Lower lobe of right lung (tissue), 2 donors: ENCODE results near the gene INPP5B. TPM values are rescaled to one million over a fixed set of nuclear protein-coding genes. Genes with fewer than 3 reads are reported as not detected.

ENCODE experiments used
- ATAC-seq, 2 donors: fragments of 200-7000 bp; cut with Tn5 transposase; one replicate each; pipeline ENCODE4 v1.9.1; 2020 to 2022; ENCODE audit warnings: mild to moderate bottlenecking in 2 of 2, moderate library complexity in 2 of 2
- DNase-seq: peaks from one replicate; pipeline ENCODE4 v3.0.0-alpha.2; 2020
- H3K27ac ChIP-seq: fragments of 200-600 bp; one replicate; pipeline ENCODE4 v1.8.0; 2022
- H3K27me3 ChIP-seq: fragments of 200-600 bp; one replicate; pipeline ENCODE4 v1.8.0; 2022; ENCODE audit warnings: low read depth
- H3K36me3 ChIP-seq: fragments of 200-600 bp; one replicate; pipeline ENCODE4 v1.8.0; 2022; ENCODE audit warnings: mild to moderate bottlenecking
- H3K4me1 ChIP-seq: fragments of 200-600 bp; one replicate; pipeline ENCODE4 v1.8.0; 2022
- H3K4me3 ChIP-seq: fragments of 200-600 bp; one replicate; pipeline ENCODE4 v1.8.0; 2022; ENCODE audit warnings: mild to moderate bottlenecking
- H3K9me3 ChIP-seq: fragments of 200-600 bp; one replicate; pipeline ENCODE4 v1.8.0; 2022
- intact Hi-C: fragments of 100-400 bp; cut with DNase I; formaldehyde crosslinking; loops from one replicate; pipeline ENCODE4 v1.11.0; 2022
- total RNA-seq: library from RNA; stranded (reverse); fragmentation: NEBNext Ultra II Directional; extraction: Animal tissue kit (Norgen Biotek cat#: 25700); gene quantifications from one replicate; pipeline ENCODE4 v1.2.1, GENCODE V29; 2021
- TF ChIP-seq, protein P1 (sequence below): fragments of 200-600 bp; IDR thresholded peaks from one replicate; pipeline ENCODE4 v1.8.0; 2022; ENCODE audit warnings: antibody characterized with exemption, mild to moderate bottlenecking
- donor health status: DM: no; HTN: yes; CAD: no; lungs with severe emphysema.

INPP5B gene
- total RNA-seq, 1 donor from 2014 or later, result 42.5 TPM

DNA sequence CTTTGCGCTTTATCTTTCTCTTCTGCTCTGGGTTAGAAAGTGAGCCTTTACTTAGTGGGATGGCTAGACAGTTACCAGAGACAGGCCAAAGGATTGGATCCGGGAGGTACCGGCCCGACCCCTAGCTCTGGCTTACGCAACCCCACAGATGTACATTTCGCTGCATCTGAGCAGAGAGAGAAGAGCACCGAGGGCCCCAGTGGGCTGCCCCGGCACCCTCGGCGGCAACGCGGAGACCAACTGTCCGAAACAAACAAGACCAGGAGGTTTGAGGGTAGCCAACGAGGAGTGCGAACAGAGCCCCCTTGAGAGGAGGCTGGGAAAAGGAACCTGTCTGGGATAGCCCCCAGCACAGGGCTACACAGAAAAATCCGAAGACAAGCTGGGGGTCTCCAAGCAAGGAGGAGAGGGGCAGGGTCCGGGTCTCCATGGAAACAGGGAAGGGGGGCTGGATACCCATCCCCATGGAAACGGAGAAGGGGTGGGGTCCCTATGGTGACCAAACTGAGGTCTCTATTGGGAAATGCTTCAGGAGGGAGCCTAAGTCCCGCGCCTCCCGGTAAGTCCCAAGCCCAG, 87.8 kb downstream of the INPP5B start:
- peaks cover 53% of the 10 kb centered on the region for H3K4me1 ChIP-seq
- TF ChIP-seq, protein P1, sequence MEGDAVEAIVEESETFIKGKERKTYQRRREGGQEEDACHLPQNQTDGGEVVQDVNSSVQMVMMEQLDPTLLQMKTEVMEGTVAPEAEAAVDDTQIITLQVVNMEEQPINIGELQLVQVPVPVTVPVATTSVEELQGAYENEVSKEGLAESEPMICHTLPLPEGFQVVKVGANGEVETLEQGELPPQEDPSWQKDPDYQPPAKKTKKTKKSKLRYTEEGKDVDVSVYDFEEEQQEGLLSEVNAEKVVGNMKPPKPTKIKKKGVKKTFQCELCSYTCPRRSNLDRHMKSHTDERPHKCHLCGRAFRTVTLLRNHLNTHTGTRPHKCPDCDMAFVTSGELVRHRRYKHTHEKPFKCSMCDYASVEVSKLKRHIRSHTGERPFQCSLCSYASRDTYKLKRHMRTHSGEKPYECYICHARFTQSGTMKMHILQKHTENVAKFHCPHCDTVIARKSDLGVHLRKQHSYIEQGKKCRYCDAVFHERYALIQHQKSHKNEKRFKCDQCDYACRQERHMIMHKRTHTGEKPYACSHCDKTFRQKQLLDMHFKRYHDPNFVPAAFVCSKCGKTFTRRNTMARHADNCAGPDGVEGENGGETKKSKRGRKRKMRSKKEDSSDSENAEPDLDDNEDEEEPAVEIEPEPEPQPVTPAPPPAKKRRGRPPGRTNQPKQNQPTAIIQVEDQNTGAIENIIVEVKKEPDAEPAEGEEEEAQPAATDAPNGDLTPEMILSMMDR, result no peak
- peak overlapping the region; percentile 95 for H3K4me3 ChIP-seq
- H3K27ac ChIP-seq, result peak overlapping the region; percentile 98
- no peaks in the 10 kb centered on the region for H3K27me3 ChIP-seq
- no peaks in the 10 kb centered on the region for H3K9me3 ChIP-seq
- intact Hi-C loops, result no loop called here
- DNase-seq (no peak), ATAC-seq (peak; percentile 9 to 19)
- peaks cover 65% of the 10 kb centered on the region for H3K36me3 ChIP-seq

DNA sequence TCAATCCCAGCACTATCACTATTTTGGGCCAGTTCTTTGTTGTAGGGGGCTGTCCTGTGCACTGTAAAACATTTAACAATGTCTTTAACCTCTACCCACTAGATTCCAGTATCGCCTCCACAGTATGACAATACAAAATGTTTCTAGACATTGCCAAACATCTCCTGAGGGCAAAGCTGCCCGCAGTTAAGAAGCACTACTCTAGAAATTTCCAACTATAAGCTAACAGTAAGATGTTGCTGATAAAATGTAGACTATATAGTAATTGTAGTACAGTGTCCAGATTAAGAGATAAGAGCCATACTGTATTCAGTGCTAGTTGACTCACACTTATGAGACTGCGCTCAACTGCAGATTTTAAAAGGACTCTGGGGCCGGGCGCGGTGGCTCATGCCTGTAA, 92.4 kb downstream of the INPP5B start:
- H3K4me1 ChIP-seq, result peaks cover 93% of the 10 kb centered on the region
- H3K27ac ChIP-seq, result no peak overlapping the region
- no peaks in the 10 kb centered on the region for H3K27me3 ChIP-seq
- no peak for DNase-seq
- ATAC-seq, result no peak
- peaks cover 44% of the 10 kb centered on the region for H3K36me3 ChIP-seq
- no peak overlapping the region for H3K4me3 ChIP-seq
- no peaks in the 10 kb centered on the region for H3K9me3 ChIP-seq
- intact Hi-C loops, result no loop called here
- TF ChIP-seq, protein P1, result no peak

DNA sequence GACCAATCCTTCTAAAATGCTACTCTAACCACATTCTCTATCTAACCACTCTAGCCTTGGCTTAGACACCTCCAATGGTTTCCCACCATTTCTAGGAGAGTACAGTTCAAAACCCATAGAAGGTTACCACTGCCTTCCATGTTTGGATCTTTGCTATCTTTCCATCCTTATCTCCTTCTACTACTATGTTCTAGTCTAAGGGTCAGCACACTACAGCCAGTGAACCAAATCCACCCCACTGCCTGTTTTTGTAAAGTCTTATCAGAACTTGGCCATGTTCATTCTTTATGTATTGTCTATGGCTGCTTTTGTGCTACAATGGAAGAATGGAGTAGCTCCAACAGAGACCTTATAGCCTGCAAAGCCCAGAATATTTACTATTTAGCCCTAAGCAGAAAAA, 93.7 kb downstream of the INPP5B start:
- Histone ChIP-seq H3K36me3 (peaks cover 44% of the 10 kb centered on the region), H3K9me3 (no peaks in the 10 kb centered on the region), H3K27me3 (no peaks in the 10 kb centered on the region), H3K4me3 (no peak overlapping the region), H3K27ac (no peak overlapping the region), H3K4me1 (peaks cover 96% of the 10 kb centered on the region)
- no peak for ATAC-seq
- intact Hi-C loops, result no loop called here
- TF ChIP-seq, protein P1, result no peak
- DNase-seq, result no peak

DNA sequence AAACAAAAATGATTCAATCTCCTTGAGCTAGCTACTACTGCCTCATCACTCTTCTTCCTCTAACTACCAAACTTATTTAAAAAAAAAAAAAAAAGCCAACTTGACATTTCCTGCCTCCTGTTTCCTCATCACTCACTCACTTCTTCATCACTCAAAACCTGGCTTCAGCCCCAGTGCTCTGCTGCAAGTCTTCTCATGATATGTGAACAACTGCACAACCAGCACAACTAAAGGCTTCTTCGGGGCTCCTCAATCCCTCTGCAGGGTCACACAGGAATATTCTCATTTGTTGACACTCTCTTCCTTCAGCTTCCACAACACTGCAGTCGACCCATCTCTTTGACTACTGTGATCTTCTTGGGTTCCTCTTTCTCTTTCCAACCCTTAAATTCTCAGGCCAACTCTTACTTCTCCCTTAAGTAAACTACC, 95.1 kb downstream of the INPP5B start:
- peak; percentile 50 for ATAC-seq

DNA sequence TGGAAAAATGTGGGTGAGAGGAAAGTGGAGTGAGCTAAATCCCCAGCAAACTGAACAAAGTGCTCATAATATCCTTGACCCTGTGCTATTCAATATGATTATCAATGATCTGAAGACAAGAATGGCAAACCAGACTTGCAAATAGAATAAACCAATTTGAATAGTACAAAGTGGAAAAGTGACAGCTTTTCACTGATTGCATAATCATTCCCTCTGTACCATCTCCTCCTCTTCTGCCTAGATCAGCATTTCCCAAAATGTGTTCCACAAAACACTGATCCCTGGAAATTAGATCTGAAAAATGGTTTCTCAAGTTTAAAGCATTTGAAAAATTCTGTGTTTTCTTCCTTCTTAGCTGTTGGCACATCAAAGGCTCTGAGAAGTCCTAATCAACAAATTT, 95.6 kb downstream of the INPP5B start:
- intact Hi-C loops, result no loop called here
- TF ChIP-seq, protein P1, result no peak
- ATAC-seq (no peak), DNase-seq (no peak)
- H3K4me3 ChIP-seq, result no peak overlapping the region
- no peaks in the 10 kb centered on the region for H3K9me3 ChIP-seq
- H3K27ac ChIP-seq, result peak overlapping the region; percentile 58
- H3K4me1 ChIP-seq, result peaks cover 92% of the 10 kb centered on the region
- peaks cover 40% of the 10 kb centered on the region for H3K36me3 ChIP-seq
- H3K27me3 ChIP-seq, result no peaks in the 10 kb centered on the region

More for the DNA sequence above, 95.1 kb downstream of the INPP5B start:
- intact Hi-C loops, result no loop called here
- Histone ChIP-seq H3K9me3 (no peaks in the 10 kb centered on the region), H3K36me3 (peaks cover 44% of the 10 kb centered on the region), H3K27ac (peak overlapping the region; percentile 37), H3K27me3 (no peaks in the 10 kb centered on the region), H3K4me1 (peaks cover 92% of the 10 kb centered on the region), H3K4me3 (no peak overlapping the region)
- TF ChIP-seq, protein P1, result no peak
- DNase-seq, result no peak
